Measurements from ENCODE around the gene CPT2. TPM values are rescaled to one million over a fixed set of nuclear protein-coding genes. Genes with fewer than 3 reads are reported as not detected.

The CPT2 gene
- total RNA-seq, 4 donors from 2014 or later = 27.3 to 84.8 (median 50.2) TPM

DNA sequence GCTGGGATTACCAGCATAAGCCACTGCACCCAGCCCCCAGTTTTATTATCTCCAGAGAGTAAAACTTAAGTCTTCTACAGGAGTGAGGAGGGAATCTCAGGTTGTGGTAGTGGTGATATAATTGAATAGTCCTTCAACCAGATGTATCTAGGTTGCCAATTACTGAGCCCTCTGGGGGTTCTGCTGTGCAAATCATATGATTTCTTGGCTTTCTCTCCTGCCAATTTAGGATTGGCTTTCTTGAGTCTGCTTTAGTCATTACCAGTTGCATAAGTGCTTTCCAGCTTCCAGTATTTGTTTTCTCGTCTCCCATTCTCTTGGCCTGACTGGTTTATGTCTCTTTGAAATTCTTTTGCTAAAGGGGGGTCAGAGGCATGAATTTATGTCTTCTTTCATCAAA is 11.1 kb downstream of the CPT2 start:
- in situ Hi-C loops (cut with MboI; ENCODE audit: low pct_ligation_motif_present in 1 of 4, low pct_unique_long_range_greater_than_20kb in 1 of 4, low sequenced_read_pairs in 3 of 4) = no loop called here
- no peaks in the 10 kb centered on the region for H3K27me3 ChIP-seq
- intact Hi-C loops (cut with DNase I; ENCODE audit: low total_unique reads) = no loop called here
- peaks cover 0 to 94% (median 34%) of the 10 kb centered on the region in 4 donors for H3K36me3 ChIP-seq
- no peaks in the 10 kb centered on the region for H3K4me1 ChIP-seq
- H3K27ac ChIP-seq = no peak overlapping the region
- H3K9me3 ChIP-seq = peaks cover 13 to 15% of the 10 kb centered on the region in 2 donors
- 81 to 100% methylated on average over 1 of the region's 1 CpG for WGBS, 2 donors (ENCODE audit: low coverage in 1 of 2)
- no peak for TF ChIP-seq POLR2AphosphoS5 (IDR thresholded peaks at IDR 0.05)
- no peak overlapping the region for H3K4me3 ChIP-seq
- DNase-seq = no peak

GRCh38 chr1:53210352-53210751 is 13.7 kb downstream of the CPT2 start:
- WGBS, 2 donors (ENCODE audit: low coverage in 1 of 2) = 91 to 100% methylated on average over 1 to 7 of the region's 7 CpGs
- no peak overlapping the region for H3K27ac ChIP-seq
- in situ Hi-C loops (cut with MboI; ENCODE audit: low pct_ligation_motif_present in 1 of 4, low pct_unique_long_range_greater_than_20kb in 1 of 4, low sequenced_read_pairs in 3 of 4) = no loop called here
- intact Hi-C loops (cut with DNase I; ENCODE audit: low total_unique reads) = no loop called here
- no peak for TF ChIP-seq EP300 (IDR thresholded peaks at IDR 0.05; ENCODE audit: low read depth)
- no peak for TF ChIP-seq CTCF (IDR thresholded peaks at IDR 0.05)
- no peak for TF ChIP-seq POLR2AphosphoS5 (IDR thresholded peaks at IDR 0.05)
- no peak for TF ChIP-seq POLR2A (IDR thresholded peaks at IDR 0.05)
- no peak overlapping the region for H3K4me3 ChIP-seq
- H3K36me3 ChIP-seq = peaks cover 0 to 87% (median 23%) of the 10 kb centered on the region in 4 donors
- no peaks in the 10 kb centered on the region for H3K4me1 ChIP-seq
- DNase-seq = no peak
- H3K27me3 ChIP-seq = no peaks in the 10 kb centered on the region
- H3K9me3 ChIP-seq = peaks cover 9 to 12% of the 10 kb centered on the region in 2 donors

DNA sequence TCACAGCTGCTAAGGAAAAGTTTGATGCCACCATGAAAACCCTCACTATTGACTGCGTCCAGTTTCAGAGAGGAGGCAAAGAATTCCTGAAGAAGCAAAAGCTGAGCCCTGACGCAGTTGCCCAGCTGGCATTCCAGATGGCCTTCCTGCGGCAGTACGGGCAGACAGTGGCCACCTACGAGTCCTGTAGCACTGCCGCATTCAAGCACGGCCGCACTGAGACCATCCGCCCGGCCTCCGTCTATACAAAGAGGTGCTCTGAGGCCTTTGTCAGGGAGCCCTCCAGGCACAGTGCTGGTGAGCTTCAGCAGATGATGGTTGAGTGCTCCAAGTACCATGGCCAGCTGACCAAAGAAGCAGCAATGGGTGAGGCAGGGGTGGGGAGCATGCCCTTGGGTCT is 14.3 kb downstream of the CPT2 start:
- no peak for TF ChIP-seq EP300 (IDR thresholded peaks at IDR 0.05; ENCODE audit: low read depth)
- no peak for TF ChIP-seq POLR2AphosphoS5 (IDR thresholded peaks at IDR 0.05)
- no peak for TF ChIP-seq POLR2A (IDR thresholded peaks at IDR 0.05)
- TF ChIP-seq CTCF (IDR thresholded peaks at IDR 0.05) = no peak
- Histone ChIP-seq H3K9me3 (peaks cover 3 to 6% of the 10 kb centered on the region in 2 donors), H3K4me3 (no peak overlapping the region), H3K27me3 (no peaks in the 10 kb centered on the region), H3K36me3 (peaks cover 0 to 81% (median 18%) of the 10 kb centered on the region in 4 donors), H3K4me1 (no peaks in the 10 kb centered on the region), H3K27ac (no peak overlapping the region)
- in situ Hi-C loops (cut with MboI; ENCODE audit: low pct_ligation_motif_present in 1 of 4, low pct_unique_long_range_greater_than_20kb in 1 of 4, low sequenced_read_pairs in 3 of 4) (no loop called here), intact Hi-C loops (cut with DNase I; ENCODE audit: low total_unique reads) (no loop called here)
- no peak for DNase-seq
- 98% methylated on average over 11 of the region's 11 CpGs; no CpG with 5 or more reads in 1 of the 2 donors for WGBS, 2 donors (ENCODE audit: low coverage in 1 of 2)

- intact Hi-C loops (cut with DNase I; ENCODE audit: low total_unique reads) (no loop called here), in situ Hi-C loops (cut with MboI; ENCODE audit: low pct_ligation_motif_present in 1 of 4, low pct_unique_long_range_greater_than_20kb in 1 of 4, low sequenced_read_pairs in 3 of 4) (no loop called here)
- no peak for TF ChIP-seq CTCF (IDR thresholded peaks at IDR 0.05)
- no peak for TF ChIP-seq POLR2A (IDR thresholded peaks at IDR 0.05)
- TF ChIP-seq EP300 (IDR thresholded peaks at IDR 0.05; ENCODE audit: low read depth) = no peak
- no peak for TF ChIP-seq POLR2AphosphoS5 (IDR thresholded peaks at IDR 0.05)
- H3K27me3 ChIP-seq = no peaks in the 10 kb centered on the region
- H3K9me3 ChIP-seq = no peaks in the 10 kb centered on the region
- no peak for DNase-seq
- no peak overlapping the region for H3K27ac ChIP-seq
- WGBS, 2 donors (ENCODE audit: low coverage in 1 of 2) = 85% methylated on average over 5 of the region's 5 CpGs; no CpG with 5 or more reads in 1 of the 2 donors
- no peak overlapping the region for H3K4me3 ChIP-seq
- H3K4me1 ChIP-seq = peaks cover 2 to 6% (median 4%) of the 10 kb centered on the region in 4 donors
- H3K36me3 ChIP-seq = peaks cover 0 to 50% (median 8%) of the 10 kb centered on the region in 4 donors
Measured at GRCh38 chr1:53214376-53214940, 17.8 kb downstream of the CPT2 start.

DNA sequence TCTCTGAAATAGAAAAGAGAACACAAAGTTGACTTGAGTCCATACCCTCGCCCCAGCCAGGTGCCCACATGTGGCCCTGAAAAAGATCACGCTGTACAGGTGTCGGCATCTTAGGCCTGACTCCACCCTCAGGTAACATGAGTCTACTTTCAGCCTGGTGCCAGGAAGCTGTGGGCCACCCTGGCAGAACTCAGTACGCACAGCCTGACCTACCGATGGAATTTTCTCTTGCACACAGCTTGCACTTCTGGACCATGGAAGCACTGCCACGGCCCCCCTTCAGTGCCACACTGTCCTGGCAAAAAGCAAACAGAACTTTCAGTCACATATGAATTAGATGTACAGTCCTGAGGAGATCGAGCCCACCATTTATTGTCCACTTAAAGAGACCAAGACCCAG is 21.6 kb downstream of the CPT2 start:
- 94% methylated on average over 7 of the region's 7 CpGs; no CpG with 5 or more reads in 1 of the 2 donors for WGBS, 2 donors (ENCODE audit: low coverage in 1 of 2)
- H3K4me3 ChIP-seq = no peak overlapping the region
- TF ChIP-seq CTCF (IDR thresholded peaks at IDR 0.05) = no peak
- no peaks in the 10 kb centered on the region for H3K27me3 ChIP-seq
- peaks cover 0 to 15% (median under 1%) of the 10 kb centered on the region in 4 donors for H3K36me3 ChIP-seq
- no peaks in the 10 kb centered on the region for H3K9me3 ChIP-seq
- intact Hi-C loops (cut with DNase I; ENCODE audit: low total_unique reads) (no loop called here), in situ Hi-C loops (cut with MboI; ENCODE audit: low pct_ligation_motif_present in 1 of 4, low pct_unique_long_range_greater_than_20kb in 1 of 4, low sequenced_read_pairs in 3 of 4) (no loop called here)
- peaks cover 12 to 16% (median 14%) of the 10 kb centered on the region in 4 donors for H3K4me1 ChIP-seq
- DNase-seq = no peak
- no peak overlapping the region for H3K27ac ChIP-seq

All from transverse colon (tissue), 4 donors.